Forelimb muscle (tissue), 1 donor: ENCODE measurements around the gene EVPLL. TPM values are rescaled to one million over a fixed set of nuclear protein-coding genes. Genes with fewer than 3 reads are reported as not detected.
"Not testable (repeated sequence)": the region's sequence is repeated elsewhere in the genome, so short reads cannot be mapped to it uniquely, and the experiment has no call there.

Experiments used
- DNase-seq: peaks from one replicate; pipeline ENCODE4 v3.0.0-alpha.2; 2013; ENCODE audit warnings: low read depth
- polyA plus RNA-seq: library from polyadenylated mRNA; unstranded; fragments of 120-200 nt; gene quantifications from one replicate; pipeline ENCODE4 v1.2.1, GENCODE V29; 2013; ENCODE audit not compliant: insufficient read length

The EVPLL gene
- polyA plus RNA-seq = not detected

DNA sequence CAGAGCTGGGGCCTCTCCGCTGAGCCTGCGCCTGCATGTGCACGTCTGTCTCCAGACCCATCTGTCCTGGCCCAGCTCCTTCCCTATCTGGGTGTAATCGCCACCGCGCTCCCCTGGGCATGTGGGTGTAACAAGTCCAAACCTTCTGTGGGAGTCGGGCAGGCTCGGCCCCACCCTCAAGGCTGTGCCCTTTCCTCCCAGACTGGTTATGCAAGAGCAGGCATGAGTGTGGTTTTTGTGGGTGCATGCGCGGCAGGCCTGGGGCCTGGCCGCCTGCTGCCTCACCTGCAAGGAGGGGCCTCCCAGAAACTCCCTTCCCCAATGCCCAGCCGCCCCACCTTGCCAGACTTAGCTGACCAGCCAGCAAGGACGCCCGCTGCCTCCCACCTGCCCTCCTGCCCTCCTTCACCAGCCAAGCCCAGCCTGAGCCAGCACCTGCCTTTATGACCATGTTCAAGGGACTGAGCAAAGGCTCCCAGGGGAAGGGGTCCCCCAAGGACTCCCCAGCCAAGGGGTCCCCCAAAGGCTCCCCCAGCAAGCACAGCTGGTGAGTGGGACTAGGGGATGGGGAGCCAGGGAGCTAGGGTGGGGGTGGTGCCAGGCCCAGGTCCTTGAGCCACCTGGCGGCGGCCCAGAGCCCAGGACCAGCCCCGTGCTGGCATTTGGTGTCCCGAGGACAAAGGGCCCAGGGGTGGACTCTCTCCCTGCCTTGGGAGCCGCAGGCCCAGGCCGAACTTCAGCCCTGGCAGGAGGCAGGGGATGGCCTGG lies at the start of gene EVPLL:
TSS of gene EVPLL (plus strand) at position 342 of the 768 bp plus-strand sequence. CDS start 3,160 bp downstream, outside the sequence.
- no peak for DNase-seq

DNA sequence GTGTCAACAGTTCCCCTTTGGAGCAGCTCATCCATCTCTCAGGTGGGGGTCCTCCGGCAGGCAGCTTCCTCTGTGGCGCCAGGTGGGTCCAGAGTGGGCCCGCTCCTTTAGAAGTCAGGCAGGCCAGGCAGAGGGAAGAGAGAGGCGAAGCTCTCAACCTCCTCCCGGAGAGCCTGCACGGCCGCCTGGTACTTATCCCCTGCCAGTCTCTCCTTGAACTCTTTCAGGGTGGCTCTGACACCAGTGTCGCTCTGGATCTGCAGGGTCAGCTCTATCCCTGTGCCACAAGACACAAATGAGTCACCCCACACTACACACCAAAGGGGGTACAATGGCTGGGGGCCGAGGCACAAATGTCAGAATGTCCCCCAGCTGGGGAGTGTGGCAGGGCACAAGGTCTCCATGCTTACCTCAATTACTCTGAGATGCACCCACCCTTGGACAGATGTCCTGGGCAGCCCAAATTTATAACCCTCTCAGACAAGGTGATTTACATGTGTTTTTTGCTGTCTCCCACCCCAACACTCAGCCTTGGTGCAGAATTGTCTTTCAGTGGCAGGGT lies 48.9 kb upstream of the EVPLL start:
- DNase-seq = no peak

GRCh38 chr17:18331879-18332278 lies 45.7 kb upstream of the EVPLL start:
- DNase-seq = no peak

DNA sequence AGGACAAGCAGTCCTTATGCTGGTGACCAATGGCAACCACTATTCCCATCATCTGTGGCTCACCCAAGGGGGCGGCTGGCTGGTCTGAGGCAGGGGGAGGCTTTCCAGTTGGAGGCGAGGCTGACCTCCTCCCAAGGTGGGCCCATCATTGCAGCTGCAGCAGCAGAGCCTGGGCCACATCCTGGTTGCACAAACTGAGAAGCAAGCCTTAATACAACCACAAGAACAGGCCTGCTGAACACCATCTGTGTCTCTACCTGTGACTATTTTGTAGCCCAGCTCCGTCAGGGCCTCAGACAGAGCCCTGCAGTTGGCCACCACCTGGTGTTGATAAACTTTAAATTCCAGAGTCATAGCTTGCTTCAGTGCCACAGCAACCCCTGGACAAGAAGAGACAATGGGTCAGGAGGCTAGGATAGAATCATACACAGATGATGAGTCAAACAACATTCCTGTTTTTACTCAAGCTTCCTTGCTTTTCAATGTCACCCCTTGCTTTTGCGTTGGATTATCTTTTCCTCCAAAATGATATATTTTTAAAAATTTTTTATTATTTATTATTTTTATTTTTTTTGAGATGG lies 44.6 kb upstream of the EVPLL start:
- DNase-seq = no peak

- not testable (repeated sequence) for DNase-seq
These were observed 39.4 kb upstream of the EVPLL start for GRCh38 chr17:18338158-18338557.

DNA sequence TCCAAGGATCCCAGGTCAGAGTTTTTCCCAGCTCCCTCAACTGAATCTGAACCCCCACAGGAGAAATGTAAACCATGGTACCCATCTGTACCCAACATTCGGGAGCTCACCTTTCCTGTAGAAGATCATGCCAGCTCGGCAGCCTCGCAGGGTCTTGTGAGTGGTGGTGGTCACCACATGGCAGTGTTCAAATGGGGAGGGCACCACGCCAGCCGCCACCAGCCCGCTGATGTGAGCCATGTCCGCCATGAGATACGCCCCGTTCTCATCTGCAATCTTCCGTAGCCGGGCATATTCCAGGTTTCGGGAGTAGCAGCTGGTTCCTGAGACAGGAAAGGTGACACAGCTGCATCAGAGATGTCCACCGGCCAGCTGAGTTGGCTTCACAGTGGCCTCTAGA lies 37.6 kb upstream of the EVPLL start:
- no peak for DNase-seq

- no peak for DNase-seq
These were observed 33.6 kb upstream of the EVPLL start for GRCh38 chr17:18344021-18344420.

GRCh38 chr17:18353541-18353940 lies 24.0 kb upstream of the EVPLL start:
- no peak for DNase-seq

DNA sequence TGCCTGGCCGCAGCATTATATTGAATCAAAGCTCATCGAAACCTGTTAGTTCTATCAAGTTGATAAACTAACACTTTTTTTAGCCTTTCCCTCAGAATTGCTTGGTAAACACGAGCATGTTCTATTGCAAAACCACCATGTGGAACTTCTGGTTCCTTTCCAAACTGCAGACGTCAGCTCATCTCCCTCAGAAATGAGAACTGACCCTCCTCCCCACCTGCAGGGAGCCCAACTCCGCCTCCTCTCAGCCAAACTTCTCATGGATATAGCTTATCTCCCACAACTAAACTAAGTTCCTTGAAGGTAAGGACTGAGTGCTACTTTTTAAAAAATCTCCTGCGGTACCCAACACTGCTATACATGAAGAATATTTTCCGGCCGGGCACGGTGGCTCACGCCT lies 21.0 kb upstream of the EVPLL start:
- peak; percentile 25 for DNase-seq

- DNase-seq = no peak
These were observed 17.1 kb upstream of the EVPLL start for GRCh38 chr17:18360518-18360917.

GRCh38 chr17:18361837-18362697 lies 15.5 kb upstream of the EVPLL start:
- peak; percentile 8 for DNase-seq

GRCh38 chr17:18362698-18363100 lies 14.9 kb upstream of the EVPLL start:
- peak; percentile 8 for DNase-seq

GRCh38 chr17:18363101-18364049 lies 14.2 kb upstream of the EVPLL start, which contains the start of gene SHMT1:
Gene SHMT1, minus strand, starts transcription at chr17:18363550. Its CDS starts 7,569 bp downstream, at chr17:18355981.
- peak; percentile 62 for DNase-seq

GRCh38 chr17:18364166-18364565 lies 13.4 kb upstream of the EVPLL start:
- DNase-seq = no peak

GRCh38 chr17:18368946-18369345 lies 8.6 kb upstream of the EVPLL start:
- DNase-seq = no peak

DNA sequence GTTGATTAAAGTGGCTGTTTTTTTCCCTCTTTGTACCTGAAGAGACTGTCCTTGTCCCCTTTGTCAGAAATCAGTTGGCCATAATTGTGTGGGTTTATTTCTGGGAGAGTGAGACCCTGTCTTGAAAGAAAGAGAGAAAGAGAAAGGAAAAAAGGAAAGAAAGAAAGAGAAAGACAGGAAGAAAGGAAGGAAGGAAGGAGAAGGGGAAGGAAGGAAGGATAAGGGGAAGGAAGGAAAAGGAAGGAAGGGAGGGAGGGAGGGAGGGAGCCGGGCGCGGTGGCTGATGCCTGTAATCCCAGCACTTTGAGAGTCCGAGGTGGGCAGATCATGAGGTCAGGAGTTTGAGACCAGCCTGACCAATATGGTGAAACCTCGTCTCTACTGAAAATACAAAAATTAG lies 6.8 kb upstream of the EVPLL start:
- DNase-seq = no peak

DNA sequence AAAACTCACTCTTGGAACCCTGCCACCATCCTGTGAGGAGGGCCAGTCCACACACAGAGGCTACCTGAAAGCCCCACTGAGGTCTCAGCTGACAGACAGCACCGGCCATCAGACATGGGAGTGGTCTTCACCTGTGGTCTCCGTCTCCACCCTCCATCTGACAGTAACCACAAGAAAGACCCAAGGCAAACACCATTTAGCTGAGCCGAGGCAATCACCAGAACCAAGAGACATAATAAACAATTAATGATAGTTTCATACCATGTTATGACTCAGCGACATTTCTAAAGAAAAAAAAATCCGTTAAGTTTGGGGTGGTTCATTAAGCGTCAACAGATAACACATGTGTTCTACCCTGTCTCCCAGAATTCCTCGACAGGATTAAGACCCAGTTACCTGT lies 6.1 kb upstream of the EVPLL start:
- DNase-seq = no peak

DNA sequence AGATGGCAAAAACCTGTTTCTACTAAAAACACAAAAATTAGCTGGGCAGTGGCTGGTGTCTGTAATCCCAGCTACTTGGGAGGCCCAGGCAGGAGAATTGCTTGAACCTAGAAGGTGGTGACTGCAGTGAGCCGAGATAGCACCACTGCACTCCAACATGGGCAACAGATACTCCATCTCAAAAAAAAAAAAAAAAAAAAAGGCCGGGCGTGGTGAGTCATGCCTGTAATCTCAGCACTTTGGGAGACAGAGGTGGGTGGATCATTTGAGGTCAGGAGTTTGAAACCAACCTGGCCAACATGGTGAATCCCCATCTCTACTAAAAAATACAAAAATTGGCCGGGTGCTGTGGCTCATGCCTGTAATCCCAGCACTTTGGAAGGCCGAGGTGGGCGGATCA lies 4.4 kb upstream of the EVPLL start:
- not testable (repeated sequence) for DNase-seq

- DNase-seq = no peak
These were observed 3.4 kb upstream of the EVPLL start for GRCh38 chr17:18374216-18374615.

GRCh38 chr17:18378205-18378505 lies 577 bp downstream of the EVPLL start:
- no peak for DNase-seq

DNA sequence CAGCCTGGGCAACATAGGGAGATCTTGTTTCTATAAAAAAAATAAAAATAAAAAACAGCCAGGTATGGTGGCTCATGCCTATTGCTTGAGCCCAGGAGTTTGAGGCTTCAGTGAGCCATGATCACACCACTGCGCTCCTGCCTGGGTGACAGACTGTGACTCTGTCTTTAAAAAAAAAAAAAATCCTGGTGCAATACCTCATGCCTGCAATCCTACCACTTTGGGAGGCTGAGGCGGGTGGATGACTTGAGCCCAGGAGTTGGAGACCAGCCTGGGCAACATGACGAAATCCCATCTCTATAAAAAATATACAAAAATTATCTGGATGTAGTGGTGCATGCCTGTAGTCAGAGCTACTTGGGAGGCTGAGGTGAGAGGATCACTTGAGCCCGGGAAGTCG lies 1.0 kb downstream of the EVPLL start:
- DNase-seq = not testable (repeated sequence)
